Upper lobe of right lung (tissue), 1 donor: ENCODE results near the gene MEGF11. TPM values are rescaled to one million over a fixed set of nuclear protein-coding genes. Genes with fewer than 3 reads are reported as not detected.
"Not testable (repeated sequence)": the region's sequence is repeated elsewhere in the genome, so short reads cannot be mapped to it uniquely, and the experiment has no call there.

Experiments used
- ATAC-seq: fragments of 200-7000 bp; cut with Tn5 transposase; one replicate; pipeline ENCODE4 v1.9.1; 2020; ENCODE audit warnings: mild to moderate bottlenecking, moderate library complexity
- DNase-seq: peaks from one replicate; pipeline ENCODE4 v3.0.0-alpha.2; 2020
- H3K27ac ChIP-seq: fragments of 200-600 bp; one replicate; pipeline ENCODE4 v1.8.0; 2022
- H3K27me3 ChIP-seq: fragments of 200-600 bp; one replicate; pipeline ENCODE4 v1.8.0; 2022; ENCODE audit warnings: mild to moderate bottlenecking
- H3K36me3 ChIP-seq: fragments of 200-600 bp; one replicate; pipeline ENCODE4 v1.8.0; 2022
- H3K4me1 ChIP-seq: fragments of 200-600 bp; one replicate; pipeline ENCODE4 v1.8.0; 2022
- H3K4me3 ChIP-seq: fragments of 200-600 bp; one replicate; pipeline ENCODE4 v1.8.0; 2022; ENCODE audit warnings: mild to moderate bottlenecking
- H3K9me3 ChIP-seq: fragments of 200-600 bp; one replicate; pipeline ENCODE4 v1.8.0; 2022
- intact Hi-C: fragments of 100-400 bp; cut with DNase I; formaldehyde crosslinking; loops from one replicate; pipeline ENCODE4 v1.11.0; 2022
- total RNA-seq: library from RNA; stranded (reverse); fragmentation: NEBNext Ultra II Directional; extraction: Animal tissue kit (Norgen Biotek cat#: 25700); gene quantifications from one replicate; pipeline ENCODE4 v1.2.1, GENCODE V29; 2021
- TF ChIP-seq, protein P1 (sequence below): fragments of 200-600 bp; IDR thresholded peaks from one replicate; pipeline ENCODE4 v1.8.0; 2022; ENCODE audit warnings: antibody characterized with exemption
- donor health status: DM: no; HTN: yes; CAD: no; lungs with severe emphysema.

The MEGF11 gene
- total RNA-seq, 1 donor from 2014 or later = 3.0 TPM

DNA sequence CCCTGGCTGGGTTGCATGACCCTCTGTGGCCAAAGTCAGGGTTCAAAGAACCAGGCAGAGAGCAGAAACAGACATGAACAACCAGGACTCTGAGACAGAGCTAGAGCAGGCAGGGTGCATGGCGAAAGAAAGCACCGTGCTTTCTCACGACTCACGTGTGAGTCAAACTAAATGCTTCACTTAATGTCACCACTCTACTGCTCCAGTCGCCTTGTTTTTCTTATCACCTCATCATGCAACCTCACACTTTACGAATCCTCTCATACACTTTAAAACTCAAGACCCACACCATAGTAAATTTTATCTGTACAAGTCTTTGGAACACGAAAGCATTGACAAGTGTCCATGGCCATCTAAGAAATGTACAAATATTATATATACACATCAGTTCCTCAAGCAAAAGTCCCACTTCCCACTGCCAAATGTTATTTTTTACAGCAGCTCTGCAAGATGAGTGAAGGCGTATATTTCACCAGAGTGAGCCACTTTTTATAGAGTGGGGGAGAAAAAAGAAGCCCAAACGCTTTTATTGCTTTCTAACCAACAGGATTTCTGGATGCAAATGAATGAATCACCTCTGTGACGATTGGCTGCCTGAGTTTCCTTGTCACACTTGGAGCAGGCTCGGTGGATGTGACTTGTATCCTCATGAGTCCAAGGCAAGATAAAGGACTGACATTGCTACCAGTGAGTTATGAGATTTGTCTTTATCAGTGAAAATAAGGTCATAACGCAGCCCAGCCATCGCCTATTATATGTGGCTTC lies 16.0 kb upstream of the MEGF11 start:
- Histone ChIP-seq H3K27ac (no peak overlapping the region), H3K27me3 (no peaks in the 10 kb centered on the region), H3K4me1 (no peaks in the 10 kb centered on the region), H3K9me3 (no peaks in the 10 kb centered on the region), H3K36me3 (no peaks in the 10 kb centered on the region), H3K4me3 (no peak overlapping the region)
- TF ChIP-seq, protein P1, sequence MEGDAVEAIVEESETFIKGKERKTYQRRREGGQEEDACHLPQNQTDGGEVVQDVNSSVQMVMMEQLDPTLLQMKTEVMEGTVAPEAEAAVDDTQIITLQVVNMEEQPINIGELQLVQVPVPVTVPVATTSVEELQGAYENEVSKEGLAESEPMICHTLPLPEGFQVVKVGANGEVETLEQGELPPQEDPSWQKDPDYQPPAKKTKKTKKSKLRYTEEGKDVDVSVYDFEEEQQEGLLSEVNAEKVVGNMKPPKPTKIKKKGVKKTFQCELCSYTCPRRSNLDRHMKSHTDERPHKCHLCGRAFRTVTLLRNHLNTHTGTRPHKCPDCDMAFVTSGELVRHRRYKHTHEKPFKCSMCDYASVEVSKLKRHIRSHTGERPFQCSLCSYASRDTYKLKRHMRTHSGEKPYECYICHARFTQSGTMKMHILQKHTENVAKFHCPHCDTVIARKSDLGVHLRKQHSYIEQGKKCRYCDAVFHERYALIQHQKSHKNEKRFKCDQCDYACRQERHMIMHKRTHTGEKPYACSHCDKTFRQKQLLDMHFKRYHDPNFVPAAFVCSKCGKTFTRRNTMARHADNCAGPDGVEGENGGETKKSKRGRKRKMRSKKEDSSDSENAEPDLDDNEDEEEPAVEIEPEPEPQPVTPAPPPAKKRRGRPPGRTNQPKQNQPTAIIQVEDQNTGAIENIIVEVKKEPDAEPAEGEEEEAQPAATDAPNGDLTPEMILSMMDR = no peak
- no peak for ATAC-seq
- intact Hi-C loops = no loop called here
- no peak for DNase-seq

DNA sequence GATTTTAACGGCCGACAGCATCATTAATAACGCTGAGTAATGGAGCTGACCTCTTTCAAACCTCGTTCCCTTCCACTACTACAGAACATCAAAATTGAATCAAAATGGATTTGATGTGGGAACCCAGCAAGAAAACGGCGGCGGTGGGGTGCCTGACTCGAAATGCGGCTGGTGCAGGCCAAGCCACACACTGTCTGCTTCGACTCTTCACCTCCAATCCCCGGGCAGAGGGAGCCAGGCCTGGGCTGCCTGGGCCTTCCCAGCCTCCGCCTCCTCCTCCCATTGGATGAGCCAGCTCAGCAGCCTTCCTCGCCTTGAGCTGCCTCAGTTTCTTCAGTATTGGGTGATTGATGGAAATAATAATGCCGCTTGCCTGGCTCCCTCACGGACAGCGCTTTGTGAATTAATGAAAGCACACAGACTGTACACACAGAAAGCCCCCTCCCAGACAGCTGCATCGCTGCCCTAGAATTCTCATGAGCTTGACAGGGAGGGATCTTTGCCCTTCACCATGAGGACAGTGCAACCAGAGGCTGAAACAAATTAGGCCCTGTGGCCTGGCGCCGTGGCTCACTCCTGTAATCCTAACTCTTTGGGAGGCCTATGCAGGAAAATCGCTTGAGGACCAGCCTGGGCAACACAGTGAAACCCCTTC lies 11.4 kb upstream of the MEGF11 start:
- Histone ChIP-seq H3K9me3 (no peaks in the 10 kb centered on the region), H3K4me3 (no peak overlapping the region), H3K4me1 (no peaks in the 10 kb centered on the region), H3K27me3 (peaks cover 10% of the 10 kb centered on the region), H3K27ac (no peak overlapping the region), H3K36me3 (no peaks in the 10 kb centered on the region)
- DNase-seq = no peak
- no peak for ATAC-seq
- TF ChIP-seq, protein P1 = no peak
- intact Hi-C loops = no loop called here

DNA sequence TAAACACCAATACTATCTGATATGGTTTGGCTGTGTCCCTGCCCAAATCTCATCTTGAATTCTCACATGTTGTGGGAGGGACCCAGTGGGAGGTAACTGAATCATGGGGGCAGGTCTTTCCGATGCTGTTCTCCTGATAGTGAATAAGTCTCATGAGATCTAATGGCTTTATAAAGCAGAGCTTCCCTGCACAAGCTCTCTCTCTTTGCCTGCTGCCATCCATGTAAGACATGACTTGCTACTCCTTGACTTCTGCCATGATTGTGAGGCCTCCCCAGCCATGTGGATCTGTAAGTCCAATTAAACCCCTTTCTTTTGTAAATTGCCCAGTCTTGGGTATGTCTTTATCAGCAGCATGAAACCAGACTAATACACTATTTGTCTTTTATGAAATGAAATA lies 9.3 kb upstream of the MEGF11 start:
- H3K9me3 ChIP-seq, H3K4me1 ChIP-seq, H3K27ac ChIP-seq, H3K27me3 ChIP-seq, H3K4me3 ChIP-seq, ATAC-seq, DNase-seq, intact Hi-C loops, H3K36me3 ChIP-seq: not testable (repeated sequence)

DNA sequence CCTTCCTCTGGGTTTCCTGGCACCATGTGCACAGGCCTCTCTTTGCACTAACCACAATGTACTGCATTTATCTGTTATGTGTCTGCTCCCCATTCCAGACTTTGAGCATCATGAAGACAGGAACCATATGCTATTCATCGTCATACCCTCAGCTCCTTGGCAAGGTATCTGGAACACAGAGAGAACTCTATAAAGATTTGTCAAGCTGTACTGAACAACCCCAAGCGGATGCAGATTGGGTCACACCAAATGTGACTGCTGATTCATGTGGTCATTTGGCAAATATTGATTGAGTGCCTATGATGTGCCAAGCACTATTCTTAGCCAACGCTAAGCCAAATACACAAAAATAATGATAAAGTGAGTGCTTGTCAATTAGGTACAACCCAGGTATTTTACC lies 7.5 kb upstream of the MEGF11 start:
- H3K4me1 ChIP-seq = no peaks in the 10 kb centered on the region
- no peak overlapping the region for H3K27ac ChIP-seq
- peaks cover 19% of the 10 kb centered on the region for H3K27me3 ChIP-seq
- intact Hi-C loops = no loop called here
- TF ChIP-seq, protein P1 = no peak
- H3K9me3 ChIP-seq = no peaks in the 10 kb centered on the region
- no peaks in the 10 kb centered on the region for H3K36me3 ChIP-seq
- no peak overlapping the region for H3K4me3 ChIP-seq
- ATAC-seq = peak; percentile 59
- DNase-seq = no peak

DNA sequence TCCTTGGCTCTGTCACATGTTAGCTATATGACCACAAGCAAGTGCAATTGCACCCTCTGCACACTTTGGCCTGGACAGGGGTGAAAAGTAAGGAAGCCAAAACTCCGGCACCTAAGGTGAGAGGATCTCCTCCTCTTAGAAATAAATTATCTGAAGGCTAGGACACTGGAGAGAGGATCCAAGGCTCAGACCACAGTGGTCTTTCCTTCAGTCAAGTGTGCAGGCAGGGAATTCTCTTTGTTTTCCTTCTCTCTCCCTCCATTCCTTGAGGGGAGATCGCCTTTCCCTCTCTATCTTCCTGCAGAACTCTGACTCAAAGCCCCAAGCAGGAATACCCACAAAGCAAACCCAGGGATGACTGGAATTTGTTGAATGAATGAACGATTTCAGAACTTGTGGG lies 3.1 kb upstream of the MEGF11 start:
- no peak overlapping the region for H3K27ac ChIP-seq
- H3K9me3 ChIP-seq = no peaks in the 10 kb centered on the region
- H3K36me3 ChIP-seq = no peaks in the 10 kb centered on the region
- peaks cover 20% of the 10 kb centered on the region for H3K4me1 ChIP-seq
- ATAC-seq = peak; percentile 16
- H3K4me3 ChIP-seq = no peak overlapping the region
- TF ChIP-seq, protein P1 = no peak
- intact Hi-C loops = no loop called here
- H3K27me3 ChIP-seq = peaks cover 49% of the 10 kb centered on the region
- no peak for DNase-seq

DNA sequence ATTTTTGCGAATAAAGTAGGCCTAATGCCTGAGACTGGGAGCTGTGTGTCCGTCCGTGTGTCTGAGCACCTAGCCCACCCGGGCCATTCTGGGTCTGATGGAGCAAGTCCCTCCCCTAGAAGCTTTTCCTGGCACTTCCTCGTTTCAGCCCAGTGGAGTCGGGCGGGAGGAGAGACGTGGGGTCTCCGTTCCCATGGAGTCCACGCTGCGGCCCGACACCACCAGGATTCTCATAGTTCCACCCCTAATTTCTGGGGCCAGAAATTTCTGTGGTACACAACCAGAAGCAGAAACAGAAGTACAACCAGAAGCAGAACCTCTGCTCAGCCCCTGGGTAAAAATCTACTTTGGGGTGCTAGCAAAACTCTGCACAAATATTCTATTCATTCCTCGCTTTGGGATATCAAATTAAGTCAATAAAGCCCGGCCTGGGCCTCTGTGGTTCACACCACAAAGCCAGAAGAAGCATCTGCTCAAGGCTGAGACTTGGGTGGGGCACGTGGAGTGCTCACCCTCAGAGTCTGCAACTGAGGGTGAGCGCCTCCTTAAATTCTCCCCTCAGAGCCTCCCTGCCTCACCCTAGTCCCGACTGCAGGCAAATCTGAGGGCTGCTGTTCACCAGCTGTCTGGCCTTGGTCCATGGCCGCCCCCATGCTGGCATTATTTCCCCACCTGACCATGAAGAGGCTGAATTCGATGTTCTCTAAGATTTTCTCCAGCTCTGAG lies 1.6 kb upstream of the MEGF11 start:
- intact Hi-C loops = no loop called here

More for the DNA sequence above, 1.6 kb upstream of the MEGF11 start:
- no peak for DNase-seq
- Histone ChIP-seq H3K36me3 (no peaks in the 10 kb centered on the region), H3K27me3 (peaks cover 63% of the 10 kb centered on the region), H3K4me3 (no peak overlapping the region), H3K9me3 (no peaks in the 10 kb centered on the region), H3K4me1 (peaks cover 21% of the 10 kb centered on the region), H3K27ac (no peak overlapping the region)
- TF ChIP-seq, protein P1 = no peak
- ATAC-seq = no peak
